NCI-H1048 (cell line): ENCODE data around the gene SPATA31E1.
"Not testable (repeated sequence)": the region's sequence is repeated elsewhere in the genome, so short reads cannot be mapped to it uniquely, and the experiment has no call there.

Experiments
- DNase-seq: peaks from one replicate; lab custom pipeline; 2025; lab: John Stamatoyannopoulos, UW

SPATA31E1 gene

DNA sequence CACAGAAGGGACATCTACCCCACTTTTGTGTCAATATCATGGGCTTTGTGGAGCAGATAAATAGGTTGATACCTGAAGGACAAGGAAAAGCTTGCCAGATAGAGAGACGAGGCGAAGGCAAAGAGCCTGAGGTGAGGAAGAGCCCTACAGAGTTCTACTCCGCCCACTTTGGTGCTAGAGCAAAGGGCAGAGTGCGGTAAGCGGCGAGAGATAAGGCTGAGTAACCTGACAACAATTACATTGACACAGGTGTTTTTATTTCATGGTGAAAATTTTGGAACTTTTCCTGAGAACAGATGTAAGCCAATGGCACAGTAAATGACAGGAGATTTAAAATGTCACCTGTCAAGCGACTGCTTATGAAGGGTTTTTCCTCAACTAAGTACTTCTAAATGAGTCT, 51.8 kb downstream of the SPATA31E1 start:
- DNase-seq = not testable (repeated sequence)

DNA sequence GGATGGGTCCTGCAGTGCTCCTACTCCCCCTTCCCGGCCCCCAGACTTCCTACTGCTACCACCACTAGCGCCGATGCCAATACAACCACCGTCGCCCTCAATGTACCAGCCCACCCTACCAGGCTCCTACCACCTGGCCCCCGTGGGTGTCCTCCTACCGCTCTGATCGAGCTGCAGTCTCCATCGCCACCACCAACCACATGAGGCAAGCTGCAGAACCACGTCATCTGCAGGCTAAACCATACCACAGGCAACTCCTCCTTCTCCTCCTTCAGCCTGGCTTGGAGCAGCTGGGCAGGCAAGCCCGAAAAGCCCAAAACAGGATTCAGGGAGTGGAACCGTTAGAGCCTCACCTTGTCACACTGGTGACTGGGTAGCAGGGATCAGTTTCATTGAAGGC, 54.7 kb downstream of the SPATA31E1 start:
- not testable (repeated sequence) for DNase-seq

DNA sequence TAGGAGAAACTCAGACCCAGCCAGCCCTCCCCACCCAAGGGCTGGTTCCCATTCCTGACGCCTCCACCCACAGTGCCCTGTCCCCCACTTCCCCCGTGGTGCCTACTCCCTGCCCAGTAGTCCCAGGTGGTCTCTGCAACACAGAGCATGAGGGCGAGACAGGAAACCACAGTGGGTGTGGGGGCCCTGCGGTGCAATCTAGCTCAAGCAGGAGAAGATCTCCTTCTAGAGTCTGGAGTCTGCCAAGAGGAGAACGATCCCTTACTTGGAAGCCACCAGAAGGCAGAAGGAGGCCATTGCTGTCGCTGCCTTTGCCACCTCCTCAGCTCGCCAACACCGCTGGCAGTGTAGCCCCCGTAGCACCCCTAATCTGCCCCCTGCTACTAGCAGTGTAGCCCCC, 55.2 kb downstream of the SPATA31E1 start:
- DNase-seq = not testable (repeated sequence)

DNA sequence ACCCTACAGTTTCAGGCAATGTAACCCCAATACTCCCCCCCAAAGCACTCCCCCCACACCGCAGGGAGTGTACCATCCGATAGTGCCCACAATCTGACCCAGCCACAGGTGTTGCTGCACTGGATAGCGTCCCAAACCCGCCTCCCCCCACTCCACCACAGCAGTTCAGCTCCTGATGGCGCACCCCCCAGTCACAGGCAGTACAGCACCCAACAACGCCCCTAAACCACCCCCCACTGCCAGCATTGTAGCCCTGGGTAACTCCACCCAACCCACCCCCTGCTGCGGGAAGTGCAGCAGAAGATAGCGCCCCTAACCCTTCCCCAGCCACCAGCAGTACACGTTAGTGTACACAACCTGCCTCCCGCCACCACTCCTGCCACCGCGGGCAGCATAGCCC, 55.7 kb downstream of the SPATA31E1 start:
- not testable (repeated sequence) for DNase-seq
